A673 (cell line): ENCODE data around the gene RFFL. TPM values are rescaled to one million over a fixed set of nuclear protein-coding genes. Genes with fewer than 3 reads are reported as not detected.

ENCODE experiments used
- BruUV-seq: library from RNA; stranded (reverse); fragments of 400-500 nt; replicated peaks from 2 replicates; lab custom pipeline; 2021; lab: Mats Ljungman, UMichigan
- CTCF ChIA-PET: fragments of 300-600 bp; sonication (Branson Sonifier 250); formaldehyde crosslinking; loops from one replicate; lab custom pipeline; 2022; ENCODE audit warnings: antibody characterized with exemption; lab: Charles Lee
- POLR2A ChIA-PET: fragments of 300-600 bp; sonication (Branson Sonifier 250); formaldehyde crosslinking; loops from one replicate; lab custom pipeline; 2022; ENCODE audit warnings: antibody characterized with exemption; ENCODE audit not compliant: low non-redundant PET; lab: Charles Lee
- DNase-seq: peaks from one replicate; pipeline ENCODE4 v3.0.0-alpha.2; 2015; ENCODE audit warnings: low spot score
- H3K27ac ChIP-seq: fragments of 200-600 bp; sonication (generic); 2 replicates; pipeline ENCODE4 v1.5.1; 2016; ENCODE audit warnings: mixed run types, low read depth, mild to moderate bottlenecking, mixed read lengths, antibody characterized with exemption, low read length; ENCODE audit not compliant: poor library complexity, severe bottlenecking
- H3K27me3 ChIP-seq: fragments of 200-600 bp; sonication (generic); replicated peaks from 2 replicates; pipeline ENCODE4 v1.6.1; 2017; ENCODE audit warnings: mixed run types, low read depth, mild to moderate bottlenecking, mixed read lengths, antibody characterized with exemption, low read length; ENCODE audit not compliant: insufficient read depth, poor library complexity
- H3K36me3 ChIP-seq: fragments of 200-600 bp; sonication (generic); 2 replicates; pipeline ENCODE4 v1.6.1; 2016; ENCODE audit warnings: mixed run types, mild to moderate bottlenecking, mixed read lengths, antibody characterized with exemption, low read length; ENCODE audit not compliant: insufficient read depth, poor library complexity, severe bottlenecking
- H3K4me1 ChIP-seq: fragments of 200-600 bp; sonication (generic); 2 replicates; pipeline ENCODE4 v1.6.1; 2017; ENCODE audit warnings: mixed run types, mild to moderate bottlenecking, mixed read lengths, antibody characterized with exemption, low read length; ENCODE audit not compliant: insufficient read depth, poor library complexity, severe bottlenecking
- H3K4me3 ChIP-seq: fragments of 200-600 bp; sonication (generic); 2 replicates; pipeline ENCODE4 v1.5.1; 2016; ENCODE audit warnings: low read depth, mixed run types, mild to moderate bottlenecking, mixed read lengths, low read length; ENCODE audit not compliant: poor library complexity, severe bottlenecking
- H3K9me3 ChIP-seq: fragments of 200-600 bp; sonication (generic); 2 replicates; pipeline ENCODE4 v1.6.1; 2016; ENCODE audit warnings: mixed run types, low read depth, mild to moderate bottlenecking, mixed read lengths, antibody characterized with exemption, low read length; ENCODE audit not compliant: poor library complexity, severe bottlenecking
- EZH2 ChIP-seq: fragments of 200-600 bp; sonication (generic); IDR thresholded peaks from 2 replicates; pipeline ENCODE4 v1.6.1; 2017; ENCODE audit warnings: borderline replicate concordance, low read depth, mild to moderate bottlenecking, mixed read lengths, antibody characterized with exemption, low read length; ENCODE audit not compliant: poor library complexity, severe bottlenecking
- intact Hi-C: fragments of 100-400 bp; cut with micrococcal nuclease; formaldehyde crosslinking; loops from one replicate; pipeline ENCODE4 v1.10.0; 2022; ENCODE audit not compliant: unreplicated experiment
- total RNA-seq: library from RNA; stranded (reverse); gene quantifications from 2 replicates; pipeline ENCODE4 v1.2.3, GENCODE V29; 2021
- TF ChIP-seq, protein P1 (sequence below): fragments of 300-800, 200-600 bp; sonication (generic); conservative IDR thresholded peaks from 2 replicates; pipeline ENCODE4 v1.5.1; 2017; ENCODE audit warnings: low read depth, mild to moderate bottlenecking, antibody characterized with exemption, low read length, moderate library complexity, mixed read lengths

RFFL gene
- total RNA-seq, 1 experiment from 2014 or later, result 10.5 TPM

- H3K27me3 ChIP-seq, result no peaks in the 10 kb centered on the region
- DNase-seq, result peak; percentile 4
Measured at GRCh38 chr17:35056013-35056412, 7.5 kb downstream of the RFFL start.

GRCh38 chr17:35053204-35053603, 10.3 kb downstream of the RFFL start:
- Histone ChIP-seq H3K36me3 (no peaks in the 10 kb centered on the region), H3K27ac (no peak overlapping the region), H3K4me1 (no peaks in the 10 kb centered on the region), H3K9me3 (no peaks in the 10 kb centered on the region), H3K4me3 (no peak overlapping the region), H3K27me3 (no peaks in the 10 kb centered on the region)
- CTCF ChIA-PET, result no interaction called here
- no peak for TF ChIP-seq EZH2
- TF ChIP-seq, protein P1, sequence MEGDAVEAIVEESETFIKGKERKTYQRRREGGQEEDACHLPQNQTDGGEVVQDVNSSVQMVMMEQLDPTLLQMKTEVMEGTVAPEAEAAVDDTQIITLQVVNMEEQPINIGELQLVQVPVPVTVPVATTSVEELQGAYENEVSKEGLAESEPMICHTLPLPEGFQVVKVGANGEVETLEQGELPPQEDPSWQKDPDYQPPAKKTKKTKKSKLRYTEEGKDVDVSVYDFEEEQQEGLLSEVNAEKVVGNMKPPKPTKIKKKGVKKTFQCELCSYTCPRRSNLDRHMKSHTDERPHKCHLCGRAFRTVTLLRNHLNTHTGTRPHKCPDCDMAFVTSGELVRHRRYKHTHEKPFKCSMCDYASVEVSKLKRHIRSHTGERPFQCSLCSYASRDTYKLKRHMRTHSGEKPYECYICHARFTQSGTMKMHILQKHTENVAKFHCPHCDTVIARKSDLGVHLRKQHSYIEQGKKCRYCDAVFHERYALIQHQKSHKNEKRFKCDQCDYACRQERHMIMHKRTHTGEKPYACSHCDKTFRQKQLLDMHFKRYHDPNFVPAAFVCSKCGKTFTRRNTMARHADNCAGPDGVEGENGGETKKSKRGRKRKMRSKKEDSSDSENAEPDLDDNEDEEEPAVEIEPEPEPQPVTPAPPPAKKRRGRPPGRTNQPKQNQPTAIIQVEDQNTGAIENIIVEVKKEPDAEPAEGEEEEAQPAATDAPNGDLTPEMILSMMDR, result no peak
- BruUV-seq, result no TSS peak
- POLR2A ChIA-PET, result no interaction called here
- intact Hi-C loops, result no loop called here
- DNase-seq, result no peak

More at GRCh38 chr17:35056013-35056412, 7.5 kb downstream of the RFFL start:
- no TSS peak for BruUV-seq
- no peaks in the 10 kb centered on the region for H3K4me1 ChIP-seq
- ChIA-PET CTCF (no interaction called here), POLR2A (no interaction called here)
- no peak overlapping the region for H3K4me3 ChIP-seq
- H3K27ac ChIP-seq, result no peak overlapping the region
- intact Hi-C loops, result no loop called here
- H3K36me3 ChIP-seq, result no peaks in the 10 kb centered on the region
- no peak for TF ChIP-seq EZH2
- TF ChIP-seq, protein P1, result no peak
- H3K9me3 ChIP-seq, result no peaks in the 10 kb centered on the region

DNA sequence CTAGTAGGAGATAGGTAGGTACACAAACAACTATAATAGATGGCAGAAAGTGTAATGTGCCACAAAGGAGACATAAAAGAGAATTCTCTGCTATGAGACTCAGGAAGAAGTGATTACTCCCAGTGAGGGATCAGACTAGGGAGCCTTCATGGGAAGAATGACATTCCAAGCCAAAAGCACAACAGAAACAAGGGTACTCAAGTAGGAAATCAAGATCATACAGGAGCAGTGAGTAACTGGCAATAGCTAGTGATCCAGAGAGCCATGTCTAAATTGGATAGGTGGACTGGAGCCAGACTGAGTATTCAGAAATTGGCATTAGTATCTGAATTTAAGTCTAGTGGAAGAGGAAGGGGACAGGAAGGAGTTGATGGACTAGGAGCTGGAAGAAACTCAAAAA, 10.7 kb downstream of the RFFL start:
- intact Hi-C loops, result no loop called here
- BruUV-seq, result no TSS peak
- Histone ChIP-seq H3K4me3 (no peak overlapping the region), H3K9me3 (no peaks in the 10 kb centered on the region), H3K36me3 (no peaks in the 10 kb centered on the region), H3K27ac (no peak overlapping the region), H3K4me1 (no peaks in the 10 kb centered on the region), H3K27me3 (no peaks in the 10 kb centered on the region)
- ChIA-PET POLR2A (no interaction called here), CTCF (no interaction called here)
- TF ChIP-seq, protein P1, result no peak
- no peak for TF ChIP-seq EZH2
- no peak for DNase-seq
